Stimulated activated naive B cell treated with anti-CD40 and anti-IgM and Interleukin-4, amounts not matched to agents 10 μg/mL and 1 μg/mL and 100 μg/mL, for 72 hours (primary cell): ENCODE results near the gene UBE2G1.
"Not testable (repeated sequence)": the region's sequence is repeated elsewhere in the genome, so short reads cannot be mapped to it uniquely, and the experiment has no call there.

ENCODE experiments used
- ATAC-seq, 2 donors: fragments of 150-1000 bp; cut with Tn5 transposase; replicated peaks; 2 replicates each; pipeline ENCODE4 v1.10.0; 2021; ENCODE audit warnings: moderate library complexity in 1 of 2
- DNase-seq: peaks from one replicate; pipeline ENCODE4 v3.0.0; 2021
- H3K27ac Mint-ChIP-seq: one replicate; pipeline ENCODE4 v1.8.0; 2022; ENCODE audit warnings: mild to moderate bottlenecking, mixed read lengths
- H3K27me3 Mint-ChIP-seq, 2 donors: one replicate each; pipeline ENCODE4 v1.8.0; 2022; ENCODE audit warnings: mixed read lengths in 2 of 2
- H3K36me3 Mint-ChIP-seq, 2 donors: one replicate each; pipeline ENCODE4 v1.8.0; 2022; ENCODE audit warnings: mixed read lengths in 2 of 2, mild to moderate bottlenecking in 1 of 2
- H3K4me1 Mint-ChIP-seq, 2 donors: one replicate each; pipeline ENCODE4 v1.8.0; 2022; ENCODE audit warnings: mixed read lengths in 2 of 2, mild to moderate bottlenecking in 1 of 2
- H3K4me3 Mint-ChIP-seq, 2 donors: one replicate each; pipeline ENCODE4 v1.8.0; 2022; ENCODE audit warnings: mild to moderate bottlenecking in 2 of 2, mixed read lengths in 2 of 2, moderate library complexity in 1 of 2
- H3K9me3 Mint-ChIP-seq, 2 donors: one replicate each; pipeline ENCODE4 v1.8.0; 2022; ENCODE audit warnings: mixed read lengths in 2 of 2, mild to moderate bottlenecking in 1 of 2

The UBE2G1 gene

DNA sequence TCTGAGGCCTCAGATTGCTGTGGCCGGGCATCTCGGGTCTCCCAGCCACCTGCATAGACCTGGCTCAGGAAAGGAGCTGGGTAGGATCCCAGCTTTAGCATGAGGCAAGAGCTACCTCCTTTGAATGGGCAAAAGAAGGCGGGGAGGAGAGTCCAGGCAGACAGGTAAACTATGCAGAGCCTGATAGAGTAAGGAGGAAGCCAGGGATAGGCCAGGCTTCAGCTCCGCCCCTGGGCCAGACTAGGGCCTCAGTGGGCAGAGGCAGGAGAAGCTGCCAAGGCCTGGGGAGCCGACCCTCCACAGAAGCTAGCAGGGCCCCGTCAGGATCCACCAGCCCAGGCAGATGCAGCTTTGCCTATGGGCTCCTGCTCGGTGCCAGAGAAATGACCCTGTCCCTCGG is 22.6 kb upstream of the UBE2G1 start:
- Mint-ChIP-seq H3K4me3 (no peak overlapping the region), H3K9me3 (no peaks in the 10 kb centered on the region), H3K36me3 (no peaks in the 10 kb centered on the region), H3K4me1 (peaks cover 6 to 10% of the 10 kb centered on the region in 2 donors), H3K27me3 (no peaks in the 10 kb centered on the region), H3K27ac (no peak overlapping the region)
- DNase-seq (no peak), ATAC-seq (no peak)

DNA sequence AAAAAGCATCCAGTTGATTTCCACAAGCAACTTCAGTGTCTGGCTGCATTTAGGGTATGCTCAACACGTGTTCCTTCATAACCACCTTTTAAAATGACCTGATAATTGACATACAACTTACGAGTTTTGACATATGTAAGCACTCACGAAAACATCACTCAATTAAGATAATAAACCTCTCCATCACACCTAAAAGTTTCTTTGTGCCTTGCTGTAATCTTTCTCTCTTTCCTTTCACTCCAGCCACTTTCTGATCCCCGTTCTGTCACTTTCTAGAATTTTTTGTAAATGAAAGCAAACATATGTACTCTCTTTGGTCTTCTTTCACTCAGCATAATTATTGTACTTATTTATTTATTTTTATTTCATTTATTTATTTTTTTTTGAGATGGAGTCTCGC is 20.7 kb upstream of the UBE2G1 start:
- Mint-ChIP-seq H3K27me3 (no peaks in the 10 kb centered on the region), H3K36me3 (no peaks in the 10 kb centered on the region)
- DNase-seq: no peak

DNA sequence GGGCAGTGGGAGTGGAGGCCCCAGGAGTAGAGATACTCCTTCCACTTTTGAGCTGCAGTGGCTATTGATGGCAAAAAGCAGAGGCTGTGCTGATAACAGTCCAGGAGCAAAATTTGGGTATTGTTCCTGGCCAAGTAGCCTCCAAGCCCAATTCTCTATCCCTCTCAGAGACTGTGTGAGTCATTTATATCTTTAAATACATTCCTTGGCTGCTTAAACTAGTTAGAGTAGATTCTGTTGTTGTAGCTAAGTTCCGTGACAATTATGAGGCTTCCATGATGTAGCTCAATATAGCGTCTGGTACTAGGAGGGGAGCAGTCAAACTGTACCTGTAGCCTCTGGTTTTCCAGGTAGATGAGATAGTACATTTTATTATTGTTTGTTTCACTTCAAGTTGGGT is 19.9 kb upstream of the UBE2G1 start:
- Mint-ChIP-seq H3K4me1 (peaks cover under 1 to 3% of the 10 kb centered on the region in 2 donors), H3K27me3 (no peaks in the 10 kb centered on the region), H3K9me3 (no peaks in the 10 kb centered on the region), H3K36me3 (no peaks in the 10 kb centered on the region), H3K27ac (no peak overlapping the region), H3K4me3 (no peak overlapping the region)
- no peak for ATAC-seq
- DNase-seq: no peak

More for the DNA sequence above, 20.7 kb upstream of the UBE2G1 start:
- Mint-ChIP-seq H3K4me1 (no peaks in the 10 kb centered on the region), H3K27ac (no peak overlapping the region), H3K9me3 (no peaks in the 10 kb centered on the region), H3K4me3 (no peak overlapping the region)
- no peak for ATAC-seq

DNA sequence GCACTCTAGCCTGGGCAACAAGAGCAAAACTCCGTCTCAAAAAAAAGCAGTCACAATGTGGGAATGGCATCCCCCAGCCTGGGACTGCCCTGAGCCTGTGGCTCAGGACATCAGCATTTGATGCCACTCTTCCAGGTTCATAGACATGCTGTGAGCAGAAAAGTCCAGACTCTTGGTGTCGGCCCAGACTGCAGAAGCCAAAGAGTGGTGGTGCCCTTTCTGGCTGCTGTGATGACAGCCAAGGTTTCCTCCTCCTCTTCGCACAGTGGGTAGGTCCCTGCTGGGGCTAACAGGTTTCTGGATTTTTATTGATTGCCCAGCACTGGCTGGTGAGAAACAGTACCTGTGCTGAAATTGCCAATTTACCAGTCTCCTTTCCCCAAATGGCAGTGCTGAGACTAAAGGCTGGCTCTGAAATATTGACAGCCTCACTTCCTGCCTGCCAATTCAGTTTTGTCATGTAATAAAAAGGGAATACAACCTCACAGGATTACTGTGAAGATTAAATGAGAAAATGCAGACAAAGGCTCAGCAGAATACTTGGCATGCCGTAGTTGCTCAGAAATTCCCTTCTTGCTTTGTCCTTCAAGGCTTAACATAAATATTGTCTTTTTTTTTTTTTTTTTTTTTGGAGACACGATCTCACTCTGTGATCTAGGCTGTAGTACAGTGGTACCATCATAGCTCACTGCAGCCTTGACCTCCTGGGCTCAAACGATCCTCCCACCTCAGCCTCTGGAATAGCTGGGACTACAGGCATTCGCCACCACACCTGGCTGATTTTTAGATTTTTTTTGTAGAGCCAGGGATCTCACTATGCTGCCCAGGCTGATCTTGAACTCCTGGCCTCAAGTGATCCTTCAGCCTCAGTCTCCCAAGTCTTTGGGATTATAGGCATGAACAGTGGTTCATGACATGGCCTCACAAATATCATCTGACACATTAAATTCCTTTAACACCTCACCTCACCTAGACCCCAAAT is 15.5 kb upstream of the UBE2G1 start:
- Mint-ChIP-seq H3K27ac (no peak overlapping the region), H3K27me3 (no peaks in the 10 kb centered on the region), H3K4me3 (no peak overlapping the region), H3K4me1 (peaks cover 8 to 21% of the 10 kb centered on the region in 2 donors), H3K36me3 (no peaks in the 10 kb centered on the region), H3K9me3 (no peaks in the 10 kb centered on the region)
- DNase-seq (no peak), ATAC-seq (no peak)

DNA sequence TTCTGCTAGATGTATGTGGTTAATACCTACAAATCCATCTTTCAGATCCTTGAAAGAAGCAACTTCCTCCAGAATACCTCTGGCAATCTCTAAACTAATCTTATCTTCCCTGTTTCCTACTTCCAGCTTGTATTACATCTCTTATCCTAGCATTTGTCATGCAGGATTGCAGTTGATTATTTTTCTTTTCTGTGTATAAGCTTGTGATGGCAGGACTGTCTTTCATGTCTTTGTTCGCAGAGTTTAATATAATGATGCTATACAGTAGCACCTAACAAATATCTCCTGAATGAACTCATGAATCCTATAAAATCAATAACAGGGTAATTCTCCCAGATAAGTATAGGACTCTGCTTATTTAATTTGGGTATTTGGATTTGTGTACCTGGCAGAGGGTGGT is 12.2 kb upstream of the UBE2G1 start:
- Mint-ChIP-seq H3K36me3 (no peaks in the 10 kb centered on the region), H3K4me3 (no peak overlapping the region), H3K4me1 (peaks cover 16 to 38% of the 10 kb centered on the region in 2 donors), H3K27ac (no peak overlapping the region), H3K27me3 (no peaks in the 10 kb centered on the region), H3K9me3 (no peaks in the 10 kb centered on the region)
- DNase-seq (no peak), ATAC-seq (no peak)

DNA sequence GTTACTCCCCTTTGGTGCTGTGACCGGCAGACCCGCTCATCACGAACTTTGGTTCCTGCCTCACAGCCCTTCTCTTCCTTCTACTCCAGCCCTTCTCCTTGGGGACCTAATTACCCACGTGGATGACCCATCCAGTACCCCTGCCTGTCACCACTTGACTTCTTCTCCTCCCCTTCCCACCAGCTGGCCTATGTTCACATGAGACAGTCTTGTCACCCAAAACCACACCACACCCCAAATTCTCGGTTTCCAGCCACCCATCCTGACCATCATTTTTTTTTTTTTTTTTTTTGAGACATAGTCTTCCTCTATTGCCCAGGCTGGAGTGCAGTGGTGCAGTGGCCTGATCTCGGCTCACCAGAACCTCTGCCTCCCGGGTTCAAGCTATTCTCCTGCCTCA is 10.8 kb upstream of the UBE2G1 start:
- H3K4me3 Mint-ChIP-seq: peak overlapping the region; percentile 33 to 34
- not testable (repeated sequence) for H3K36me3 Mint-ChIP-seq

DNA sequence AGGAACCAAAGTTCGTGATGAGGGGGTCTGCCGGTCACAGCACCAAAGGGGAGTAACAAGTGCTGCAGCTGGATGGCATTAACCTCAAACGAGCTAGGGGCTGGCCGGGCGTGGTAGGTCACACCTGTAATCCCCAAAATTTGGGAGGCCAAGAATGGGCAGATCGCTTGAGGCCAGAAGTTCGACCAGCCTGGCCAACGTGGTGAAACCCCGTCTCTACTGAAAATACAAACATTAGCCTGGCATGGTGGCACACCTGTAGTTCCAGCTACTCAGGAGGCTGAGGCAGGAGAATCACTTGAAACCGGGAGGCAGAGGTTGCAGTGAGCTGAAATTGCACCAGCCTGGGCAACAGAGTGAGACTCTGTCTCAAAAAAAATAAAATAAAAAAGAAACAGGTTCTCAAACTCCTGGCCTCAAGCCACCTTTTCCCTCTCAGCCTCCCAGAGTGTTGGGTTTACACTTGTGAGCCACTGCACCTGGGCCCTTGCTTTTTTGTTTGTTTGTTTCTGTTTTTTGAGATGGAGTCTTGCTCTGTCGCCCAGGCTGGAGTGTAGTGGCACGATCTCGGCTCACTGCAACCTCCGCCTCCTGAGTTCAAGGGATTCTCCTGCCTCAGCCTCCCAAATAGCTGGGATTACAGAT is 9.4 kb upstream of the UBE2G1 start:
- not testable (repeated sequence) for H3K36me3 Mint-ChIP-seq, H3K27me3 Mint-ChIP-seq, ATAC-seq, H3K9me3 Mint-ChIP-seq, DNase-seq
- H3K4me1 Mint-ChIP-seq: peaks cover 17 to 37% of the 10 kb centered on the region in 2 donors
- H3K4me3 Mint-ChIP-seq: peak overlapping the region; percentile 57 to 59
- H3K27ac Mint-ChIP-seq: peak overlapping the region; percentile 95

More for the DNA sequence above, 10.8 kb upstream of the UBE2G1 start:
- peaks cover 20 to 44% of the 10 kb centered on the region in 2 donors for H3K4me1 Mint-ChIP-seq
- H3K9me3 Mint-ChIP-seq, H3K27me3 Mint-ChIP-seq: not testable (repeated sequence)
- ATAC-seq: peak; percentile 13 to 15
- H3K27ac Mint-ChIP-seq: peak overlapping the region; percentile 73
- peak; percentile 30 for DNase-seq

DNA sequence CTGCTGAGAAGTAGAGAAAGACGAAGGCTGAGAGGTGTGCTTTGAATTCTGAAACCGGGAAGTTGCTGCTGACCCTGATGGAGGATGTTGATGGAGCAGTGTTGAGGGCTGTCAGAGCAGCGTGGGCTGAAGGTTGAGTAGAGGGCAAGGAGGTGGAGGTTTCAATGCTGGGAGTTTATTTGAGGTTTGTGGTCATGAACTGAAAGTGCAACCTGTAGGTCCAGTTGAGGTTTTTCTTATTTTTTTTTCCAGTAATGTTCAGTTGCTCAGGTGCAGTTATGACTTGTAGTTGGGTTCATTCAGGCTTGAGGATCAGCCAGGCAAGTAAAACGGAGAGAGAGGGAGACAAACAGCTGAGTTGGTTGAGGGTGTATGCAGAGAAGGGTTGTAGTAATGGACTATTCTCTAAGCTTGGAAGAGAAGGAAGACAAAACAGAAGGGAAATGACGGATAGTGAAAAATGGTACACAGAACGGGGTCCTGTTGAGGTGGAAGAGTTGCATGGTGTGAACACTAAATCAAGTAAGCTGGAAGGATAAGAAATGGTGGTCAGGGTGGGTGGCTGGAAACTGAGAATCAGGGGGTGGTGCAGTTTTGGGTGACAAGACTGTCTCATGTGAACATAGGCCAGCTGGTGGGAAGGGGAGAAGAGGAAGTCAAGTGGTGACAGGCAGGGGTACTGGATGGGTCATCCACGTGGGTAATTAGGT is 8.7 kb upstream of the UBE2G1 start:
- no peaks in the 10 kb centered on the region for H3K36me3 Mint-ChIP-seq
- peak; percentile 79 for DNase-seq
- H3K4me3 Mint-ChIP-seq: peak overlapping the region; percentile 57 to 59
- no peaks in the 10 kb centered on the region for H3K27me3 Mint-ChIP-seq
- peak overlapping the region; percentile 95 for H3K27ac Mint-ChIP-seq
- H3K9me3 Mint-ChIP-seq: no peaks in the 10 kb centered on the region
- H3K4me1 Mint-ChIP-seq: peaks cover 21 to 43% of the 10 kb centered on the region in 2 donors
- ATAC-seq: peak; percentile 85 to 88

DNA sequence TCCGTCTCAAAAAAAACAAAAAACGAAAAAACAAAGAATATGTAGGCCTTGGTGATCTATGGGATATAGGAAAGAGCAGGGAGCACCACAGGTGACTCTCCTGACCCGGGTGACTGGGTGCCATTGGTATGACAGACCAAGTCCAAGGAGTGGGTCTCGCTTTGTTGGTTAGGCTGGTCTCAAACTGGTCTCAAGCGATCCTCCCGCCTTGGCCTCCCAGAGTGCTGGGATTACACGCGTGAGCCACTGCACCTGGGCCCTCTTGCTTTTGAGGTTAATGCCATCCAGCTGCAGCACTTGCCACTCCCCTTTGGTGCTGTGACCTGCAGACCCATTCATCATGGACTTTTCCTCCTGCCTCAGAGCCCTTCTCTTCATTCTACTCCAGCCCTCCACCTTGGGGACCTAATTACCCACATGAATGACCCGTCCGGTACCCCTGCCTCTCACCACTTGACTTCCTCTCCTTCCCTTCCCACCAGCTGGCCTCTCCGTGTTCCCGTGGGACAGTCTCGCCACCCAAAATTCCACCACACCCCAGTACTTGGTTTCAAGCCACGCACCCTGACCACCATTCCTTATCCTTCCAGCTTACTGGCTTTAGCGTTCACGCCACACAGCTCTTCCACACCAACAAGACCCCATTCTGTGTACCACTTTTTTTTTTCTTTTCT is 3.2 kb upstream of the UBE2G1 start:
- Mint-ChIP-seq H3K27ac (peak overlapping the region; percentile 42), H3K36me3 (peaks cover 5% of the 10 kb centered on the region in 2 donors), H3K27me3 (no peaks in the 10 kb centered on the region), H3K4me3 (no peak overlapping the region), H3K4me1 (peaks cover 17 to 41% of the 10 kb centered on the region in 2 donors), H3K9me3 (no peaks in the 10 kb centered on the region)
- DNase-seq: no peak
- no peak for ATAC-seq

DNA sequence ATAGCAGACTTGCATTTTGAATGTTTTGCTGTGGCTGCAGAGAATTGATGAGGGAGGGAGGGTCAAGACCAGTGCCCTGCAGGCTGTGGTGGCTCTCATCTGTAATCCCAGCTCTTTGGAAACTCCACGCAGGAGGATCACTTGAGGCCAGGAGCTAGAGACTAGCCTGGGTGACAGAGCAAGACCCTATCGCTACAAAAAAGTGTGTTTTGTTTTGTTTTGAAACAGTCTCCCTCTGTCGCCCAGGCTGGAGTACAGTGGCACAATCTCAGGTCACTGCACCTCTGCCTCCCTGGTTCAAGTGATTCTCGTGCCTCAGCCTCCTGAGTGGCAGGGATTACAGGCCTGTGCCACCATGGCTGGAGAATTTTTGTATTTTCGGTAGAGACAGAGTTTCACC is 1.9 kb upstream of the UBE2G1 start:
- ATAC-seq (no peak), DNase-seq (no peak)
- H3K4me1 Mint-ChIP-seq: peaks cover 17 to 40% of the 10 kb centered on the region in 2 donors
- H3K4me3 Mint-ChIP-seq: no peak overlapping the region
- no peaks in the 10 kb centered on the region for H3K27me3 Mint-ChIP-seq
- peaks cover 11% of the 10 kb centered on the region in 2 donors for H3K36me3 Mint-ChIP-seq
- no peaks in the 10 kb centered on the region for H3K9me3 Mint-ChIP-seq
- no peak overlapping the region for H3K27ac Mint-ChIP-seq

DNA sequence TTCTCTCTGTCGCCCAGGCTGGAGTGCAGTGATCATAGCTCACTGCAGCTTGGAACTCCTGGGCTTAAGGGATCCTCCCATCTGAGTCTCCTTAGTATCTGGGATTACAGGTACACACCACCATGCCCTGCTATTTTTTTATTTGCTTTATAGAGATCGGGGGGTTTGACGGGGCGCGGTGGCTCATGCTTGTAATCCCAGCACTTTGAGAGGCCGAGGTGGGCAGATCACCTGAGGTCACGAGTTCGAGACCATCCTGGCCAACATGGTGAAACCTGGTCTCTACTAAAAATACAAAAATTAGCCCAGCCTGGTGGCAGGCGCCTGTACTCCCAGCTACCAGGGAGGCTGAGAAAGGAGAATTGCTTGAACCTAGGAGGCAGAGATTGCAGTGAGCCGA is 702 bp upstream of the UBE2G1 start:
- not testable (repeated sequence) for ATAC-seq, H3K4me3 Mint-ChIP-seq, H3K9me3 Mint-ChIP-seq, H3K27me3 Mint-ChIP-seq, DNase-seq
- Mint-ChIP-seq H3K36me3 (peaks cover 11 to 12% of the 10 kb centered on the region in 2 donors), H3K4me1 (peaks cover 19 to 42% of the 10 kb centered on the region in 2 donors), H3K27ac (peak overlapping the region; percentile 79)

DNA sequence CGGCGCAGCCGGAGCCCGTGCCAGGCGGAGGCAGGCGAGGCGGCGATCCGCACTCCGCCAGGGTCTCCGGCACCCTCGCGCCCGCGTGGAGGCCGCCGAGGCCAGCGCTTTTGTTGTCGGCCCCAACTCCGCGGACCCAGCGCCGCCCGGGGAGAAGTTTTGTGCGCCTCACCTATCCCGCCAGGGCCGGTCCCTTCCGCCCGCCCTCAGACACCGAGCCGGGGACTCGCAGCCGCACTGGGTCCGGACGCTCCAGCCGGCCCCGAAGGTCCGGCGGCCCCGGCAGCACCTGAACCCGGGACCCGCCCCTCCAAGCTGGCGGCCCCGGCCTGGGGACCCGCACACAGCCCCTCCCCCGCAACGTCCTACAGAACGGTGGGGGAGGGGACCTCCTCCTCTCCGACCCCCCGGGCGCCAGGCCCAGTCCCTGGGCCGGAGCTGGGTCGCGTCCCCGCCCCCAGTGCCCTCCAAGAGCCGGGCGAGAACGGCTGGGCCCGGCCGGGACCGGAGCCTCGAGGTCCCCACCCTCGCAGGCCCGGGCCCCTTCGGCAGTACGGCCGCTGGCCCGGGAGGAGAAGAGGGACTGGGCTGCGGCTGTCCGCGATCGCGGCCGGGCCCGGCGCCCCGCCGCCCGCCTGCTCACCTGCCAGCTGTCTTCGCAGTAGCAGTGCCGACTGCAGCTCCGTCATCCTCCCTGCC is 698 bp downstream of the UBE2G1 start:
- Mint-ChIP-seq H3K27me3 (no peaks in the 10 kb centered on the region), H3K27ac (peak overlapping the region; percentile 51), H3K4me1 (peaks cover 21 to 45% of the 10 kb centered on the region in 2 donors), H3K4me3 (peak overlapping the region; percentile 67 to 79), H3K36me3 (peaks cover 11 to 12% of the 10 kb centered on the region in 2 donors), H3K9me3 (no peaks in the 10 kb centered on the region)
- DNase-seq (peak; percentile 36), ATAC-seq (peak; percentile 20 to 24)

DNA sequence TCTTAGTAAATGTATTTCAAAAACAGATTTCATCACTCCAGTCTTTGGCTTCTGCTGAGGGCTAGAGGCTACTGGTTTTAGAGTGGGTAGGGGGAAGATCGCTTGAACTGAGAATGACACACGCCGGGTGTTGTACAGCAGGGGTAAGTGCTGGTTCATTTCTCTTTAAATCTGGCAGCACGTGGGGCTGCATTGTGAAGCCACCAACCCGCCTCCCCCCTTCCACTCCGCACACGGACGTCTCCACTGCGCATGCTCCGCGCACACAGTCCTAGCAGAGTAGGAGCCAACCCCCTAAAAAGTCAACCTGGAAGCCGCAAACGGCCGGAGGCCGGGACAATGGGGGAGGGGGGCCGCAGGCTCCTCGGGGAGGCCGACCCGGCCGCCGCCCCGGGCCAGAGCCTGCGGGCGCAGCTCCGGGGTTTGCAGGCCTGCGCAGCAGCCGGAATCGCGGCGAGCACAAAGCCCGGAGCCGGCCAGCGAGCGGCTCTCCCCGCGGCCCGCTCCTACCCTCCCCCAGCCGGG is 1.3 kb downstream of the UBE2G1 start:
- peaks cover 20 to 45% of the 10 kb centered on the region in 2 donors for H3K4me1 Mint-ChIP-seq

More for the DNA sequence above, 1.3 kb downstream of the UBE2G1 start:
- Mint-ChIP-seq H3K27me3 (no peaks in the 10 kb centered on the region), H3K4me3 (peak overlapping the region; percentile 79 to 90), H3K27ac (peak overlapping the region; percentile 95), H3K9me3 (no peaks in the 10 kb centered on the region), H3K36me3 (peaks cover 11 to 12% of the 10 kb centered on the region in 2 donors)
- ATAC-seq: peak; percentile 75 to 78
- DNase-seq: peak; percentile 86
